ENCODE data around the gene GOLGA1.
"Not testable (repeated sequence)": the region's sequence is repeated elsewhere in the genome, so short reads cannot be mapped to it uniquely, and the experiment has no call there.

The GOLGA1 gene

DNA sequence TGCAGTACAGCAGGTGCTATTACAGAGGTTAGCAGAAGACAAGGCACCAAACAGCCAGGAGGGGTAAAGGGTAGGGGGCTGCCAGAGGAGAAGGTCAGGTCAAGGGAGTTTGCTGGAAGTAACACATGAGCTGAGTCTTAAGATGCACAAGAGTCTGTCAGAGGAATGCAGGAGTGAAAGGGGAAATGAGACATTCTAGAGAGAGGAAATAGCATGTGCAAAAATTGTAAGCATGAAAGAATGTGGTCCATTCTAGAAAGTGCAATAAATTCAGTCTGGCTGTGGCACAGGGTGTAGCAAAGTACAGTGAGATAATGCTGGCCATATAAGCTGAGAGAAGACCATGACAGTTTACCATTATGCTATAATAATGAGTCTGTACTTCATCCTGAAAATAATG is 6.6 kb downstream of the GOLGA1 start:
- peak; percentile 64 for DNase-seq

- DNase-seq, result no peak
These were observed 8.6 kb downstream of the GOLGA1 start for GRCh38 chr9:124932333-124932732.

- DNase-seq, result no peak
These were observed 11.4 kb downstream of the GOLGA1 start for GRCh38 chr9:124929464-124929863.

DNA sequence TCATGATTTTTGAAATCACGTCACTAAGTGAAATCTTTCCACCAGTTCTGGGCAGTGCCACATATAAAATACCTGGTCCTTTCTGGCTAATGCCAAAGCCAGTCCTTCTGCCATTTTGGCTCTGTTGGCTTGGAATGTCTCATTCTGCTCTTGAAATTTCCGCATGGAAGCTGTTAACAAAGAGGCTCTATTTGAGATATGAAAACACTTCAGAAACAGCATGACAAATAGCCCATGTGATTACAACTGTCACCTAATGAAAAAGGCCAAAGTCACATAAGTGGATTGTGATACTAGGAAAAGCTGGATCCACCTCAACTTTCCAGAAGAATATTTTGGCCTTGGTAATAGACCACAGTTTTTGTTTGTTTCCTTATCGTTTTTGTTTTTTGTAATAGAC is 12.8 kb downstream of the GOLGA1 start:
- DNase-seq, result no peak

- not testable (repeated sequence) for DNase-seq
These were observed 20.5 kb downstream of the GOLGA1 start for GRCh38 chr9:124920394-124920793.

DNA sequence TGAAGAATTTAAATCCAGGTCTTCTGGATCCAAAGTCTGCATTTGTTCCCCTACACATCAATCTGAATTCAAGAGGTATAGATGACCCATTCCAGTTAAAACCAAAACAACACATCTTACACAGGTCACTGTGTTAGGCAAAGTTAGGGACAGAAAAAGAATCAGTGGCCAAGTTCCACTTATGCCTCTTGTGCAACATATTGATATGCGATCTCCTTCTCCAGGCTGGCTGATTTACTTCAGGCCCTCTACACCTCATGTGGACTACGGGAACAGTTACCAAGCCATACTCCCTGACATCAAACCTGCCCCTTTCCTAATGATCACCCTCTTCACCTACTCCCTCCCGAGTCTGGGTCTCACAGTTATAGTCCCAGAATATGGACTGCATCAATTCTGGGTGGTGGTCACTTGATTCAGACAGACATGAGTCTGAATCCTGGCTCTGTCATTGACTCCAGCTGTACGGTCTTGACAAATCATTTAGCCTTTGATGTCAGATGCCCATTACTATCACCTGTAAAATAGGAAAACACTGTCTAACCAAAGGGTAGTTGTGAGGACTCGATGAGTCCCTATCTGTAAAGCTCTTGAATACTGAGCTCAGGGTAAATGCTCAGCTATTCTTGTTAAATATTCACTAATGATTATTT is 26.0 kb downstream of the GOLGA1 start:
- DNase-seq, result no peak

GRCh38 chr9:124913378-124913777 is 27.5 kb downstream of the GOLGA1 start:
- no peak for DNase-seq

DNA sequence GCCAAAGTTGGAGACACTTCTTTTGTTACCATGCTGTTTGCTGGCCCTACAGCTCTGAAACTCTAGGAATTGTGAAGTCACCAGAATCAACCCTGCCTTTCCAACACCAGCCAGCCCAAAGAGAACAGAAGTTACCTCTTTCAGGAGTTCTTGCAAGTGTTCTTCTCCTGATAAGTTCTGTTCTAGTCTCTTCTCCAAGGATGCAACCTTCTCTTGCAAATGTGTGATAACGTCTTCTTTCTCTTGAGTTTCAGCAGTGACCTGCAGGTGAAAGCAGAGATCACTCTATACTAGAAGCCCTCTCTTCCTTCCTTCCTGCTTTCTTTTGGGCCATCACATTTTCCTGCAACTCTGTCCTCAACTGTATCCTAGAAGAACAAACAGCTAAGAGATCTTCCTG is 29.1 kb downstream of the GOLGA1 start:
- DNase-seq, result no peak

- no peak for DNase-seq
These were observed 32.8 kb downstream of the GOLGA1 start for GRCh38 chr9:124908098-124908497.

DNA sequence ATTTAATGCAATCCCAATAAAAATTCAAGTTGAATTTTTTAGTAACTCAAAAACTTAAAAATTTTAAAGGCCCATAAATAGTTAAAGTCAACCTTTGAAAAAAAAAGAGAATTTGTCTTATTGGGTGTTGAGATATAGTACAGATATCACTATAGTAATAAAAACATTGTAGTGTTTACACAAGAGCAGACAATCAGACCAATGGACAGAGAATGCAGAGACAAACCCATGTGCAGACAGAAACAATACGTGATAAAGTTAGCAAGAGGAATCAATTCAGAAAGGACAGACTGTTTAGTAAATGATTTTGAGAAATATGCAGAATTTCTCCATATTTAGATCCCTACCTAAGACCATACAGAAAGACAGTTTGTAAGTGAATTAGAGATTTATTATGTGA is 33.9 kb downstream of the GOLGA1 start:
- no peak for DNase-seq

DNA sequence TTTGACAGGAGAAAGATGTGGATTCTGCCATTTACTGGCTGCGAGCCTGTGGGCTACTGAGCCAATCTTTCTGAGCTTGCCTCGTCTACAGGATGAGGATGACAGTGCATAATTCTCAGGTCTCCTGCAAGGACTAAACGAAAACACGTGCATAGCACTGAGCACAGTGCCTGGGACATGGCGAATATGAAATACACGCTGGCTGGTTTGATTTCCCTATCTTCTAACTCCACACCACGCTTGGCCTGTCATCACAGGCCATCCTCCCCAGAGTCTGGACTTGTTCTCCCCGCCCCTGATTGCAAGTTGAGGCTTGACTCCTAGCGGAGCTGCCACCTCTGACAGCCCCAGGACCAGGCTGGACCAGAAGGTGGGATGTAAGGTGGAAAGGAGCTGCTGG is 41.0 kb downstream of the GOLGA1 start:
- DNase-seq, result no peak

GRCh38 chr9:124897570-124898460 is 43.1 kb downstream of the GOLGA1 start:
- DNase-seq, result no peak

DNA sequence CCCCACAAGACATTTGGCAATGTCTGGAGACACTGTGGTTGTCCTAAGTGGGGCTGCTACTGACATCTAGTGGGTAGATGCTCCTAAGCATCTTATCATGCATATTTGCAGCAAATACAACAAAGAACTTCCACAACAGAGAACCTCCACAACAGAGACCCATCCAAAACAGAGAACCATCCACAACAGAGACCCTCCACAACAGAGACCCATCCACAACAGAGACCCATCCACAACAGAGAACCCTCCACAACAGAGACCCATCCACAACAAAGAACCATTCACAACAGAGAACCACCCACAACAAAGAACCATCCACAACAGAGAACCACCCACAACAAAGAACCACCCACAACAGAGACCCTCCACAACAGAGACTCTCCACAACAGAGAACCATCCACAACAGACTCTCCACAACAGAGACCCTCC is 46.1 kb downstream of the GOLGA1 start:
- peak; percentile 49 for DNase-seq

DNA sequence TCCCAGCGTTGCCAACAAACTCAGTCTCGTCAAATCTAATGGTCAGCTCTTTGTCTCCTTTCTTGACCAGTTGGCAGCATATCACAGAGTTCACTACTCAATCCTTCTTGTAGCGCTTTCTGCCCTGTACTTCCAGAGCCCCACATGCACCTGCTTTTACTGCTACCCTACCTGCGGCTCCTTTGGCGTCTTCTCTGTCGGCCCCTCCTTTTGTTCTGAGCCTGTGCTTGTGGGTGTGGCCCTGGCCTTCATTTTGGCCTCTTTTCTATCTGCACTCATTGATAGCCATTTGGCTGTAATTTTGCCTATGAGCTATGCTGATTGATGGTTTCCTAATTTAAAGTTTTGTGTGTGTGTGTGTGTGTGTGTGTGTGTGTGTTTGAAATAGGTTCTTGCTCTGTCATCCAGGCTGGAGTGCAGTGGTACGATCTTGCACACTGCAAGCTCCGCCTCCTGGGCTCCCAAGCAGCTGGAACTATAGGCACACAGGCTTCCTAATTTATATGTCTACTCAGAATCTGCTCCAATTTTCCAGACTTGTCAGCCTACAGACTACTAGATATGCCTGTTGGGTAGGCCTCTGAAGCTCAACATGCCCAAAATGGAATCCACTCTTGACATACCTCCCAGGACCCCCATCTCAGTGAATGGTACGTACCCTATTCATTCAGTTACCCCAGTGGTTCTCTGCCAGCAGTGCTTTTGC is 46.7 kb downstream of the GOLGA1 start:
- DNase-seq, result no peak

GRCh38 chr9:124890179-124890578 is 50.7 kb downstream of the GOLGA1 start:
- no peak for DNase-seq

DNA sequence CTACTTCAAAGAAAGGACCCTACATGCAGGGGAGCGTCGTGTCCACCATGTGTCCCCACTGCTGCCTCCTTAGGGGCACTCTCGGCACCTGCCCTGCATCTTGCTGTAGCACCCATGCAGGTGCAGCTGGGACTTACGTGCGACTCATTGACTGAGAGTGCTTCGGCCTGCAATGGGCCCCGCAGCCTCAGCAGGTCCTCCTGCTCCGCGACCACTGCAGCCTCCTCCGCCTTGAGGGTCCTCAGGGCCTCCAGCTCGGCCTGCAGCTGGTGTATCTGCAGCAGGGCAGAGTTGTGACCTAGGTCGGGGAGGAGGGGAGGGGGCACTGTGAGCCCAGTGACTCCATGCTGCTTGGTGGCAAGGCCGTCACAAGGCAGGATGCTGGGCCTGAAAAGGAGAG is 51.9 kb downstream of the GOLGA1 start:
- DNase-seq, result no peak

DNA sequence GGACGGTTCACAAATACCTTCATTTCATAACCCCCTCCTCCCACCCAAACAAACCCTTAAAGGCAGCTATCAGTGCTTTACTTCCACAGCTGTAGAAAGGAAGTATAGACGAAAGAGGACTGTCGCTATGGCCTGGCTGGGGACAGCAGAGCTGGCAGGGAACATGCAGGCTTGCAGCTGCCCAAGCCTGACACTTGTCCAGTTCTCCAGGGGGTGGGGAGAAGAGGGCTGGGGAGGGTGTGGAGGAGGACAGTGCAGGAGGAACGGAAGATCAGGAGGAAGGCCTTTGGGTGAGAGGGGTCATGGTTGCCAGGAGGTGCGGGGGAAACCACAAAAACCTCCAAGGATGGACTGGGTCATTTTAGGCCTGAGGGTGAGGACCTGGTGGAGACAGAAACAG is 53.1 kb downstream of the GOLGA1 start:
- DNase-seq, result no peak

- DNase-seq, result no peak
These were observed 53.9 kb downstream of the GOLGA1 start for GRCh38 chr9:124886866-124887492.

DNA sequence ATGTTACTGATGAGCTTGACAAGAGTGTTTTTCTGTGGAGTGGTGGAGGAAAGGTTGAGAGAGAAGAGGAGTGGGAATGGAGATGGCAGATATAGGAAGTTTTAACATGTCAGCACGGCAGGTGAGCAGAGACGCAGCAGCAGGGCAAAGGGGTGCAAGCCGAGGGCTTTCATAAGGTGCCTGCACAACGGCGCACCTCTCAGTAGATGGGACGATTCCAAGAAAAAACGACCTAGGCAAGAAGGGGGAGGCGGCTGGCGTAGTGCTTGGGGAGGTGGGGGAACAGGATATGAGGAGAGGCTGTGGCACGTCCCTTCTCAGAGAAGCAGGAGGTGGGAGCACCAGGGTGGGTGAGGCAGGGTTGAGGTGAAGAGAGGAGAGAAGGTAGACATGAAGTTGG is 54.4 kb downstream of the GOLGA1 start:
- no peak for DNase-seq

DNA sequence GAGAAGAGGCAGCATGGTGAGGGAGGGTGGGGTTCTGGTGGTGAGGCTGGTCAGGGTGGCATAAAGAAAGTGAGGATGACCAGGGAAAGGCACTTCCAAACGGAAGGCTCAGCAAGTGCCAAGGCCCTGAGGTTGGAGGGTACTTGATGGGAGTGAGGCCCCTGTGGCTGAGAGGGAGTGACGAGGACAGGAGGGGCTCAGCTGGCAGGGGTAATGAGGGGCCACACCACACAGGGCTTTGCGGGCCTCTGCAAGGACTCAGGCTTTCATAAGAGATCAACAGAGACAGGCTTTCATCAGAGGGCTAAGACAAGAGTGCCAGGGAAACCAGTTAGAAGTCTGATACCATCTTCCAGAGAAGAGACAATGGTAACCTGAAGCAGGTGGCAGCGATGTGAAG is 55.3 kb downstream of the GOLGA1 start:
- no peak for DNase-seq

DNA sequence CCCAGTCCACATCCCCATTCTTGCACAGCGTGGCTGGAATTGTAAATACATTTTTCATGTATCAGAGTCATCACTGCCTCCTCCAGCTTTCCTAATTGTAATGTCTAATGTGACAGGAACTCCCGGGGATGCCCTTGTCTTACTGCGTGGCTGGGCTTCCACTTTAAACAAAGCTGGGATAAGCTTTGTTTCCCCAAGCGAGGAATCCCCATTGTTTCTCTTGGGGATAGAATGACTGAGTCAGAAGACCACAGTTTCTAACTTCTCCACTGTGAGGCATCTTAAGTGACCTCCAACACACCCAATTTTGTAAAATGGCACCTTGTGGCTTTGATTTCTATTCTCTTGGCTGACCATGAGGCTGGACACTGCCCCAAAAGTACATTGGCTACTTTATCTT is 56.5 kb downstream of the GOLGA1 start:
- DNase-seq, result no peak

GRCh38 chr9:124882231-124882630 is 58.7 kb downstream of the GOLGA1 start:
- no peak for DNase-seq

- no peak for DNase-seq
These were observed 59.6 kb downstream of the GOLGA1 start for GRCh38 chr9:124881138-124881743.
